HG03558 (cell line): ENCODE results near the gene LGALS7.
"Not testable (repeated sequence)": the region's sequence is repeated elsewhere in the genome, so short reads cannot be mapped to it uniquely, and the experiment has no call there.

Experiments
- ATAC-seq: cut with Tn5 transposase; IDR thresholded peaks from one replicate; pipeline ENCODE4 v1.9.1; 2021; ENCODE audit warnings: moderate number of reproducible peaks; ENCODE audit not compliant: unreplicated experiment; ENCODE audit errors: extremely low read depth

LGALS7 gene

DNA sequence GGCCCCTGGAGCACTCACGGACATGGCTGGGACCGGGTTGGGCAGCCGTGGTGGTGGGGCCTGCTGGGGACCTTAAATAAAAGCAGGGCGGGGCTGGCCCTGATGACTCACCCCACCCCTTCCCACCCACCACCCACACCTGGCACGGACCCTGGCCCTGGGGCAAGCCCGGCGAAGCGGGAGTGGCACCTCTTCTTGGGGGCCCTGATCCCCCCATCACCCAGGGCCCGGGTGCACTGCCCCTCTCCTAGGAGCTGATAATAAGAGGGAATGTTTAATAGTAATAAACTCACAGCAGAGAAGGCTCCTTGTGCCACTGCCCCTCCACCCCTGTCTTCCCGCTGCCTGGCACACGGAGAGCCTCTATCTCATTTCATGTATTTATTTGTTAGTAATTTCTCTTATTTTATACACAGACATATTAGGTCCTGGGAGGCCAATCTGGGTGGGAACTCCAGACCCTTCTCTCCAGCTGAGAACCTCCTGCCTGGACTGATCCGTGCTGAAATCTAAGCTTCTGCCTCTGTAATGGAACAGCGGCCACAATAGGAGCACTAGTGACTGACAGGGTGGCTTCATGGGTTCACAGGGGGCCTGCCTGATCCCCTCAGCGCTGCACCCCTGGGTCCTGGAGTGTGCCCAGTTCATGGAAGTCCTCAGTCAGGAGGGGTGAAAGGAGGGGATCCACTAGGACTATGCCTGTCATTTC is at the start of gene LGALS7:
Gene LGALS7 (minus strand): TSS at position 49 of the 709 bp plus-strand sequence. CDS start 25 bp downstream, at position 24.
- no peak for ATAC-seq

DNA sequence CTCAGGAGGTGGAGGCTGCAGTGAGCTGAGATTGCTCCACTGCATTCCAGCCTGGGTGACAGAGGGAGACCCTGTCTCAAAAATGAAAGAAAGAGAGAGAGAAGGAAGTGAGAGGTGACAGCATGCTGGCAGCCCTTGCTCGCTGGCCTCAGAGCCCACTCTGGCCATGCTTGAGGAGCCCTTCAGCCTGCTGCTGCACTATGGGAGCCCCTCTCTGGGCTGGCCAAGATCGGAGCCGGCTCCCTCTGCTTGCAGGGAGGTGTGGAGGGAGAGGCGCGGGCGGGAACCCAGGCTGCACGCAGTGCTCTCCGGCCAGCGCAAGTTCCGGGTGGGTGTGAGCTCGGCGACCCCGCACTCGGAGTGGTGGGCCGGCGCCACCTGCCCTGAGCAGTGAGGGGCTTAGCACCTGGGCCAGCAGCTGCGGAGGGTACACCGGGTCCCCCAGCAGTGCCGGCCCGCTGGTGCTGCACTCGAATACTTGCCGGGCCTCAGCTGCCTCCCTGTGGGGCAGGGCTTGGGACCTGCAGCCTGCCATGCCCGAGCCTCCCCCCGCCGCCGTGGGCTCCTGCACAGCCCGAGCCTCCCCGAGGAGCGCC is 48.0 kb upstream of the LGALS7 start:
- ATAC-seq = not testable (repeated sequence)

DNA sequence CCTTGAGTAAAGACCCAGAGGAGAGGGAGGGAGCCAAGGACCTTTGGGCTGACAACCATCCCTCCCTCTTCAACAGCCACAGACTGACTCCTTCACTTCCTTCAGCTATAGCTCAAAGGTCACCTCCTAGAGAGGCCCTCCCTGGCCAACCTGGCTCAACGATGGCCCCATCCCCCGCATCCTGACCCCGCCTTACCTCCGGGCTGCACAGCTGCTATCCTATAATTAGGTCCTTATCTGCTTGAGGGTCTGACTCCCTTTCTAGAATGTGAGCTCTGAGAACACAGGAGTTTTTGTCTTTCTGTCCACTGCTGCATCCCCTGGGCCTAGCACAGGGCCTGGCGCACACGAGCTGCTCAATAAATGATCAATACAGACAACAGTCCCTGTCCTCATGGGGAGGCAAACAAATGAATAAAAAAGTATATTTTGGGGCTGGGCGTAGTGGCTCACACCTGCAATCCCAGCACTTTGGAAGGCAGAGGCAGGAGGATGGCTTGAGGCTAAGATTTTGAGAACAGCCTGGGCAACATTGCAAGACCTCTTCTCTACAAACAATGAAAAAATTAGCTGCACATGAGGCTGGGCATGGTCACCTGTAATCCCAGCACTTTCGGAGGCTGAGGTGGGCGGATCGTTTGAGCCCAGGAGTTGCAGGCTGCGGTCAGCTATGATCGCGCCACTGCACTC is 46.1 kb upstream of the LGALS7 start:
- ATAC-seq = no peak

DNA sequence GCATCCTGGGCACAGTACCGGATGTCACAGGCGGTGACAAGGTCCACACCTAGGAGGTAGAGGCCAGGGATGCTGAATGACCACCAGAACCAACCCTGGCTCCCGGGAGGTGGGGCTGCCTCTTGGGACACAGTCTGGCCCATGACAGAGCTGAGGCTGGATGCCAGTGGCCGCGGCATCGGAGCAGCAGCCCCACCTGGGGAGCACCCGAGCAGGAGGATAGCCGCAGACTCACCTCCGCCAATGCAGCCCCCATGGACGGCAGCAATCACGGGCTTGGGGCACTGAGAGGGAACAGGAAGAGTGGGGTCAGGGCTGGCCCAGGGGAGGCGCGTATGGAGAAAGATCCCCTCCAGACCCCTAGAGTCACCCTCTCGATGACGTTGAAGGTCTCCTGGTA is 43.8 kb upstream of the LGALS7 start:
- no peak for ATAC-seq

DNA sequence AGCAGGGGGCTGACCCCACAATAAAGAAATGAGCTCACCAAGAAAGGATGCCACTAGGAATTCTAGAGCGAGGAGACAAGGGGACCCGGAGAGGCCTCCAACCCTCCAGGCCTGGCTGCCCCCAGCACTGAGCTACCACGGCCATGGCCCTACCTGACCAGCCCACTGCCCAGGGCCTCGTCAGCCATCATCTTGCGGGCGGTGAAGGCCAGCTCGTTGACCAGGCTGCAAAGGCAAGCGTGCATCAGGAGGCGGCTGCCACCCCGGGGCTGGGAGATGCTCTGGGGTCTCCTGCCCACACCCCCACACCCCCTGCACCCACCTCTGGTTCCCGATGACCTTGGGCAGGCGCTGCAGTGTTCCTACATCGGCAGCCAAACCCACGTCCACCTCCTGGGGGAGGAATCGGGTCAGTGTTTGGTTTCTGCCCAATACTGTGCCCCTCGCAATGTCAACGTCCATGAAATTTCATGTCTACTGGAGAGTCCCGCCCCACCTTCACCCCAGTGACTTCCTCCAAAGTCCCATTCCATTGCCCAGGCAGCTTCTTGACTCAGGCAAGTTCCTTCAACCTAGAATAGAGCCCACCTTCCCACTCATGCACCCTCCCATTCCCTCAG is 42.9 kb upstream of the LGALS7 start:
- no peak for ATAC-seq

DNA sequence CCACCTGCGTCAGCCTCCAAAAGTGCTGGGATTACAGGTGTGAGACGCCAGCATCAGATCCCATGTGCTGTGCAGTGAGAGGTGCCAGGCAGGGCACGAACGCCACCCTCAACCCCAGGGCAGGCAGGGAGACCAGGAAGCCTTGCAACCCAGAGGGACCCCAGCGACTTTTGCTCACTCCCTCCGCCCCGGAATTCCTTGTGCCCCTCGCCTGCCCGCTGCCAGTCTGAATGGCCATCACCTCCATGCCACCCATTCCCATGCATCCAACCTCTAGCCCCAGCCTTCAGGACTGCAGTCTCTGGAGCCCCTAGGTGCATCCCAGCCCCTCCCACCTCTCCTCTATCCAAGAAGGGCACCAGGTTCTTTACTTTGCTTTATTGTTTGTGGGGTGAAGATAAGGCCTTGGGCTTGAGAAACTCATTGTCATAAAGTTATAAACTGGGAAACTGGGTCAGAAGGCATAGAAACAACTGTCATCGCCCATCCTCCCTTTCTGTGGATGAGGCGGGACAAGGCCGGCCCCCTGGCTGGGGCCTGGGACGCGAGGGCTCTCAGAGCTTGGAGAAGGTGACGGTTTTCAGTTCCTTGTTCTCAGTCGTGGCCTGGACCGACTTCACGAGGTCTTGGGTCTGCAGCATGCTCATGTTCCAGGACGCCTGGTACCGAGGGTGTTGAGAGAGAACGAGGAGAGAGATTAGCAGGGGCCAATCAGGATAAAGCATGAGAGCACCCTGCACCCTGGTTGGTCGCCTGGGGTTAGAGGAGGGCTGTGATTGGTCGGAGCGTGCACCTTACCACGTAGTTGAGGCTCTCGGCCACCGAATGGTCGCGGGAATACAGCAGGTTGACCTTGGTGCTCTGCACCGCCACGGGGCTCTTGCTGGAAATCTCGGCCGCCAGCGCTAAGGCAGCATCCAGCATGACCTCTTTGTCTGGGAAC is 42.0 kb upstream of the LGALS7 start:
- ATAC-seq = no peak

DNA sequence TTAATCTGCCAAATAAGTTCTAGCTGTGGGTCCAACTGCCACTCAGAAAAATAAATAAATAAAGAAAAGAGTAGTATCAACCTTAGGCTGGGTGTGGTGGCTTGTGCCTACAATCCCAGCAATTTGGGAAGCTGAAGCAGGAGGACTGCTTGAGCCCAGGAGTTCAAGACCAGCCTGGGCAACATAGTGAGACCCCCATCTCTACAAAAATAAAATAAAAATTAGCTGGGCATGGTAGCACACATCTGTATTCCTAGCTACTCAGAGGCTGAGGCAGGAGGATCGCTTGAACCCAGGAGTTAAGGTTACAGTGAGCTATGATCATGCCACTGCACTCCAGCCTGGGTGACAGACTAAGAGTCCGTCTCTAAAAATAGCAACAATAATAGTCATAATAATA is 40.6 kb upstream of the LGALS7 start:
- not testable (repeated sequence) for ATAC-seq

DNA sequence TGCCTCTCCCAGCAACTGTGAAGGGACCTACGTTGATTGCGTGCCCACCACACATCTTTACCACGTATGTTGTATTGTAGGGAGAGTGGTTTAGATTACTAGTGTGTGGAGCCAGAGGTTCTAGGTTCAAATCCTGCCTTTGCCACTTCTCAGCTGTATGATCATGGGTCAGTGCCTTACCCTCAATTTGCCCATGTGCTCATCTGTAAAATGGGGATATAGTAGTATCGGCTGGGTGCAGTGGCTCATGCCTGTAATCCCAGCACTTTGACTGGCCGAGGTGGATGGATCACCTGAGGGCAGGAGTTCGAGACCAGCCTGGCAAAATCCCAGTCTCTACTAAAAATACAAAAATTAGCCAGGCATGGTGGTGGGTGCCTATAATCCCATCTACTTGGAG is 40.0 kb upstream of the LGALS7 start:
- ATAC-seq = no peak

DNA sequence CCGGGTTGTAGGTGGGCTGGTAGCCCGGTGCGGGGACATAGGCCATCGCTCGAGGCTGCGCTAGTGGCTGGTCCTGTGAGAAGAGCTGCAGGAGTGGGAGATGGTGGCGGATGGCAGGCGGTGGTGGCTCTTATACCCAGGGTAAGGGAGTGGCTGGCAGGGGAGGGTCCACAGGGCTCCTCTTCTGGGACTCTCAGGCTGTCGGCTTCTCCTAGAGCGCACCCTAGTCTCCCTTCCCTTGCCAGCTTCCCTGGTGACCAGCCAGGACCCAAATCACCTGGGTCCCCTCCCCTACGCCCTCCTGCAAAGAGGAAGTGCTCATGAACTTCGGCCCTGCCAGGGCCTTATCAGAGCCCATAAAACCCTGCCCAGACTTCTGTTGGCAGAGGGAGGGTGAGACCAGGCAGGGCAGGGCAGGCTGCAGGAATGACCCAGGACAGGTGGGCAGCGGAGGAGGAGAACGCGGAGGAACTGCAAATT is 39.6 kb upstream of the LGALS7 start, which contains the start of gene LGALS4:
Gene LGALS4 (minus strand): TSS at position 105 of the 480 bp plus-strand sequence. CDS start 59 bp downstream, at position 46.
- ATAC-seq = no peak

DNA sequence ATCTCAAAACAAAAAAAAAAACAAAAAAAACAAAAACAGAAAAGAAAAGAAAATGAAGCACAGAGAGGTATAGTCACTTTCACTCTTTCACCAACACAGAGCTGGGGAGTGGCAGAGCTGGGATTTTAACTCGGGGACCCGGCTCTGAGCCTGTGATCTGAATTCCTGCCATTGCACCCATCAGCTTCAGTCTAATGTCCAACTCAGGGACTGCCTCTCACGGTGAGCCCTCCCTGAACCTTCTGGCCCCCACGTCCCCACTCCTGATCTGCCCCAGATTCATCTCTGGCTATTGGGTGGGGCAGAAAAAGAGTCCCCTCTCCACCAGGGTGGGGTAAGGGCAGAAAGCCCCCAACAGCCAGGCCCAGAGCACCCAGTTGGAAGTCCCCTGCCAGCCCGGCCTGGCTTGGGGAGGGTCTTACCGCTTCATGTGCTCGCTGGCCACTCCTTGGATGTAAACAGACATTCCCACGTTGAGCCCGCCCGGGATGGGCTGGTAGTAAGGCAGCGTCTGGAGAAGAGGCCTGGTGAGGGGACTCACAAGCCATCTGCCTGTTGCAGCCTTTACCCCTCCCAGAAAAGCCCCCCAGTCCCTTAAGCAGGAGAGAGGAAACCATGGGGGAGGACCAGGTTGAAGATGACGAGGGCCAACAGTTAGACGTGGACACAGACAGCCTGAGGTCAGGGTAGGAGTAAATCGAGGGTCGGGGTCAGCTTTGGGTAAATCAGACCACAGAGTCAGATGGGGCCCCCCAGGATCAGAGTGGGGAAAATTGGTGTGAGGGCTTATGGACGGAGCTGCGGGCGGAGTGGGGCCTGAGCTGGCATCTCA is 38.9 kb upstream of the LGALS7 start:
- ATAC-seq = no peak

DNA sequence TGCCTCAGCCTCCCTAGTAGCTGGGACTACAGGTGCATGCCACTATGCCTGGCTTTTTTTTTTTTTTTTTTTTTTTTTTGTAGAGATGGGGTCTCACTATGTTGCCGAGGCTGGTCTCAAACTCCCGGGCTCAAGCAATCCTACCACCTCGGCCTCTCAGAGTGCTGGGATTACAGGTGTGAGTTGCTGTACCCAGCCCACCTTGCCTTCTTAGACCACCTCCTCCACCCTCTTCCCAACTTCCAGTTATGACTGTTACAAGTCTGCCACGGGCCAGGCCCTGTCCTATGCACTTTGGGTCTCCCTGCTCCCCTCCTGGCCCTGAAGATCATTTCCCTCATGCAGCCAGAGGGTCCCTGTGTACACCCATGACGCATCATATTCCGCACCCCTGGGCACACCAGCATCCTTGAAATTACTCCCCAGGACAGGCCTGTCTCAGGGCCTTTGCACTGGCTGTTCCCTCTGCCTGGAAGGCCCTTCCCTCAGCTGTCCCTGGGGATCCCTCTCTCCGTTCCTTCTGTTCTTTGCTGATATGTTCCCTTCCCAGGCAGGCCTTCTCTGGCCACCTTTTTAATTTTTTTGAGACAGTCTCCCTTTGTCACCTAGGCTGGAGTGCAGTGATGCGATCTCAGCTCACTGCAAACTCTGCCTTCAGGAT is 36.4 kb upstream of the LGALS7 start:
- ATAC-seq = no peak

DNA sequence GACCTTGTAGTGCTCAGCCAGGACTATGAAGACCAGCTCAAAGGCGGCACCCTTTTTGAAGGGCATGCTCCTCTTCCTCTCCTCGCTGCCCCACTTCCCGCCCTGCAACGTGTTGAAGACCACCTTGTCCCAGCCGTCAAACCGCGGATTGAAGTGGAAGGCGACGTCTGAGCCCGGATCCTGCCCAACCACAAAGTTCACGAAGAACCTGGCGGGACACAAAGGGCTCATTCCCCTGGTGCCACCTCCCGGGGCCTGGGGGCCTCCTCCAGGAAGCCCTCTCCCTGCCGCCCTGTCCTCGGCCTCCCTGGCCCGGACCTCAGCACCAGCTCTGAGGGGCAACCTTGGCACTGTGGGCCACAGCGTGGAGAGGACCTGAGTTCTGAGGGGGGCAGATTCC is 35.4 kb upstream of the LGALS7 start:
- ATAC-seq = no peak

DNA sequence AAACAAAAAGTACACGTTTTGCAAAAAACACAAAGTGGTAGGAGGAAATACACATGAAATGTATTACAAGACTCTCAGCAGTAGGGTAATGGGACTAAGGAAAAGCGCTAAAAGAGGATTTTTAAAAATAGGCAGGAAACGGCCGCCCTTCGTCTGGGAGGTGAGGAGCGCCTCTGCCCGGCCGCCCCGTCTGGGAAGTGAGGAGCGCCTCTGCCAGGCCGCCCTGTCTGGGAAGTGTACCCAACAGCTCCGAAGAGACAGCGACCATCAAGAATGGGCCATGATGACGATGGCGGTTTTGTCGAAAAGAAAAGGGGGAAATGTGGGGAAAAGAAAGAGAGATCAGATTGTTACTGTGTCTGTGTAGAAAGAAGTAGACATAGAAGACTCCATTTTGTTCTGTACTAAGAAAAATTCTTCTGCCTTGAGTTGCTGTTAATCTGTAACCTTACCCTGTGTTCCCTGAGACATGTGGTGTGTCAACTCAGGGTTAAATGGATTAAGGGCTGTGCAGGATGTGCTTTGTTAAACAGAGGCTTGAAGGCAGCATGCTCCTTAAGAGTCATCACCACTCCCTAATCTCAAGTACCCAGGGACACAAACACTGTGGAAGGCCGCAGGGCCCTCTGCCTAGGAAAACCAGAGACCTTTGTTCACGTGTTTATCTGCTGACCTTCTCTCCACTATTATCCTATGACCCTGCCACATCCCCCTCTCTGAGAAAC is 34.2 kb upstream of the LGALS7 start:
- not testable (repeated sequence) for ATAC-seq

DNA sequence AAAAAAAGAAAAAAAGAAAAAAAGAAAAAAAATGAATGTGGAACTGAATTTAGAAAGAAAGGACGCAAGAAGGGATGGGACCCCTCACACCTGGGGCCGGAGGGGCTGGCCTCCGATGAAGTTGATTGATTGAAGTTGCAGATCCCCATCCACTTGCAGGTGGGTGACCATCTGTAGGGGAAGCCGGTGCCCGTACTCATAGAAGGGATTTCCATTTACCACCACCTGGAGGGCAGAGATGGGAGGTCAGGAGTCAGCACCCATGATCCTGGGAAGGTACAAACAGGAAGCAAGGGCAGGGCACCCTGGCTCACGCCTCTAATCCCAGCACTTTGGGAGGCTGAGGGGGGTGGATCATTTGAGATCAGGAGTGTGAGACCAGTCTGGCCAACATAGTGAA is 33.1 kb upstream of the LGALS7 start:
- no peak for ATAC-seq

DNA sequence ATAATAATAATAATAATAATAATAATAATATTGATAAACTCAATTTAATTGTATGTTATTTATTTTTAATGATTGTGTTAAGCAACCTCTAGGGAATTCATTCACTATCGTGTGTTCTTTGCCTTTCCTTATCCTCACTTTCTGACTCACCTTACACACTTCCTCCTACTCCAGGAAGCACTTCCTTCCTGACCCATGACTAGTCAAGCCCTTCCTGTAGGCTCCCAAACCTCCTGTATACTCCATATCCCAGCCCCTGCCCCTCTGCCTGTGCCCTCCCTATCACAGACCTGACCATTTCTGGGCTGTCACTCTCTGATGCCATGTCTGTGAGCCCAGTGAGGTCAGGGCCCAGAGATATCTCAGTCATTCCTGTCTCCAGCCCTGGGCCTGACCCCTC is 31.9 kb upstream of the LGALS7 start:
- ATAC-seq = no peak

DNA sequence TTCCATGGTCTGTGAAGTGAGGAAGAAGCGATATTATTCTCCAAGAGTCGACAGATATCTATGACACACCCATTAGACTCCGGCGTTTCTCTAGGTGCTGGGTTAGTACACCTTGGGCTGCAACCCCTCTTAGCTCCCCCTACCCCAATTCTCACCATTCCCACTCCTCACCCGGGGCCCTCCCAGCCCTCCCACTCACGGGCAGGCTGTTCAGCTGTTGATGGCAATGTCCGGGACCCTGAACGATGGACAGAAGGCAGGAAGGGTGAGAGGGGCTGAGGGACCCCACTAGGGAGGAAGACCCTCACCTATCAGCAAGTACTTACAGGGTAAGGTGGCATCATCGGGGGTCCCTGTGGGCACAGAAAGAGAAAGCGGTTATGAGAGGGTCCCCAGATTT is 30.2 kb upstream of the LGALS7 start:
- no peak for ATAC-seq

DNA sequence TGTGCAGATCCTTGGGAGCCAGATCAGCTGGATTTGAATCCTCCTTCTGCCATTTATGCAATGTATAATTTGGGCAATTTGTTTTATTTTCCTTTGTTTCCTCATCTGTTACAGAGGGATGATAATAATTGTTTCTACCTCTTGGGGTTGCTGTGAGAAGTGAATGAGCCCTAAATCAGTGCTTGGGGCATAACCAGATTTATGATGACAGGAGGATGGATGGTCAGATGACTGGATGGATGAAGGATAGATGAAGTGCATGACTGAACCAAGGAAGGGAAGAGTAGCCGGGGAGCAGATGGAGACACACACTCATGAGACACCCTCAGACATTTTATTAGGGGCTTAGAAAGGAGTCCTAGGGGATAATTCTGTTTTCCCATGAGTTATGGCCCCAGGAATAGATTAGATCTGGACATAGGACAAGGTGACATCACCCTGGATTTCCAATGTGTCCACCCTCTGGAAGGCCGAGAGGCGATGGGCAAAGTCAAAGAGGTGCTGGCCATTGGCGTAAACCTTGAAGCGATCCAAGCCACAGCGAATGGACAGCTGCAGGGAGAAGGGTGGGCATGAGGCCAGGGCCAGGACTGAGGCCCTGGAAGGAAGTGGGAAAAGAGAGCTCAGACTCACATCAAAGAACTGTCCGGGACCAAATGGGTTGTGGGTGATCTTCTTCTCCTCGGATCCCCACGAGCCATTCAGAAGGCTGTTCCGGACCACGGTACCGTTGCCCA is 28.2 kb upstream of the LGALS7 start:
- ATAC-seq = no peak
